K562 (cell line): Measurements from ENCODE around the gene GPR27. TPM values are rescaled to one million over a fixed set of nuclear protein-coding genes. Genes with fewer than 3 reads are reported as not detected.

ENCODE experiments used
- ZFP36 ChIP-seq: fragments of 150-350 bp; IDR thresholded peaks from 2 replicates; pipeline ENCODE4 v1.6.1; 2018; ENCODE audit warnings: low read length, low read depth; ENCODE audit not compliant: partially characterized antibody
- ZKSCAN8 ChIP-seq: fragments of 200-800 bp; sonication (Bioruptor generic); IDR thresholded peaks from 2 replicates; pipeline ENCODE4 v1.6.1; 2016; ENCODE audit warnings: missing genetic modification characterization, missing compliant biosample characterization
- polyA plus RNA-seq, 8 experiments: library from polyadenylated mRNA; depleted of rRNA in 4 of 8; stranded (reverse) in 5 of 8; unstranded in 3 of 8; fragments of >200 nt; fragmentation: Nextera tagmentation in 2 of 8; fragmentation: Illumina TruSeq in 1 of 8; extraction: Ambion mirVana in 2 of 8; extraction: Trizol in 1 of 8; gene quantifications; 2 replicates each; pipeline versions ENCODE4 v1.2.1 to v1.2.3, GENCODE V29; 2011 to 2014; ENCODE audit warnings: inconsistent platforms in 1 of 8, missing spikeins in 1 of 8
- total RNA-seq, 7 experiments: library from RNA; depleted of rRNA in 6 of 7; stranded (reverse); fragments of >200 nt in 6 of 7; fragmentation: Illumina TruSeq in 2 of 7; extraction: Trizol in 2 of 7; gene quantifications; 2 replicates each; pipeline versions ENCODE4 v1.2.1 to v1.2.3, GENCODE V29; 2011 to 2021; ENCODE audit warnings: low replicate concordance in 1 of 7
- TF ChIP-seq, protein P1 (sequence below): fragments of 450-650 bp; IDR thresholded peaks from 2 replicates; pipeline ENCODE4 v1.6.1; 2016; ENCODE audit warnings: borderline replicate concordance
- TF ChIP-seq, protein P2 (sequence below): fragments of 250-450 bp; sonication (Bioruptor Pico); IDR thresholded peaks from 2 replicates; pipeline ENCODE4 v1.8.0; 2022; ENCODE audit warnings: inconsistent platforms
- TF ChIP-seq, protein P3 (sequence below): fragments of 250-450 bp; sonication (Bioruptor Pico); IDR thresholded peaks from 2 replicates; pipeline ENCODE4 v1.5.0; 2020; ENCODE audit warnings: mild to moderate bottlenecking, borderline replicate concordance

GPR27 gene
- total and polyA plus RNA-seq, 9 of the 15 experiments (the other 6 are each of a cell fraction or from before 2014, with no cell fraction given): not detected

DNA sequence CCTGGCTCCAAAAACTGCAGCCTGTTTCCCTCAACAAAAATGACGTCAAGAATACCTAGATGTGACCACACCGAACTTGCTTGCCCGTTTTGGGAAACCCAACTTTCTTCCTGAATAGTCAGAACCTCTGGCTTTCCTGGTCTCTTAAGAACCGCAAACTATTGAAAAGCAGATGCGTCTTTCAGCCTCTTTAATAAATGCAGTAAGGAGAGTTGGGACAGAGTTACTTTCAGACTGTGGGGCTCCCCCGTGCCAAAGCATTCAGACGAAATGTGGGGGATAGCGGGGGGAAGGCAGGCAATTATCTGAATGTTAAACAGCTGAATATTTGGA is 32.5 kb downstream of the GPR27 start (continued):
- TF ChIP-seq, protein P1, sequence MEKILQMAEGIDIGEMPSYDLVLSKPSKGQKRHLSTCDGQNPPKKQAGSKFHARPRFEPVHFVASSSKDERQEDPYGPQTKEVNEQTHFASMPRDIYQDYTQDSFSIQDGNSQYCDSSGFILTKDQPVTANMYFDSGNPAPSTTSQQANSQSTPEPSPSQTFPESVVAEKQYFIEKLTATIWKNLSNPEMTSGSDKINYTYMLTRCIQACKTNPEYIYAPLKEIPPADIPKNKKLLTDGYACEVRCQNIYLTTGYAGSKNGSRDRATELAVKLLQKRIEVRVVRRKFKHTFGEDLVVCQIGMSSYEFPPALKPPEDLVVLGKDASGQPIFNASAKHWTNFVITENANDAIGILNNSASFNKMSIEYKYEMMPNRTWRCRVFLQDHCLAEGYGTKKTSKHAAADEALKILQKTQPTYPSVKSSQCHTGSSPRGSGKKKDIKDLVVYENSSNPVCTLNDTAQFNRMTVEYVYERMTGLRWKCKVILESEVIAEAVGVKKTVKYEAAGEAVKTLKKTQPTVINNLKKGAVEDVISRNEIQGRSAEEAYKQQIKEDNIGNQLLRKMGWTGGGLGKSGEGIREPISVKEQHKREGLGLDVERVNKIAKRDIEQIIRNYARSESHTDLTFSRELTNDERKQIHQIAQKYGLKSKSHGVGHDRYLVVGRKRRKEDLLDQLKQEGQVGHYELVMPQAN: no peak
- TF ChIP-seq ZKSCAN8 (CRISPR knock-in tag) (no peak), ZFP36 (no peak)
- TF ChIP-seq, protein P2, sequence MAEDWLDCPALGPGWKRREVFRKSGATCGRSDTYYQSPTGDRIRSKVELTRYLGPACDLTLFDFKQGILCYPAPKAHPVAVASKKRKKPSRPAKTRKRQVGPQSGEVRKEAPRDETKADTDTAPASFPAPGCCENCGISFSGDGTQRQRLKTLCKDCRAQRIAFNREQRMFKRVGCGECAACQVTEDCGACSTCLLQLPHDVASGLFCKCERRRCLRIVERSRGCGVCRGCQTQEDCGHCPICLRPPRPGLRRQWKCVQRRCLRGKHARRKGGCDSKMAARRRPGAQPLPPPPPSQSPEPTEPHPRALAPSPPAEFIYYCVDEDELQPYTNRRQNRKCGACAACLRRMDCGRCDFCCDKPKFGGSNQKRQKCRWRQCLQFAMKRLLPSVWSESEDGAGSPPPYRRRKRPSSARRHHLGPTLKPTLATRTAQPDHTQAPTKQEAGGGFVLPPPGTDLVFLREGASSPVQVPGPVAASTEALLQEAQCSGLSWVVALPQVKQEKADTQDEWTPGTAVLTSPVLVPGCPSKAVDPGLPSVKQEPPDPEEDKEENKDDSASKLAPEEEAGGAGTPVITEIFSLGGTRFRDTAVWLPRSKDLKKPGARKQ: no peak
- TF ChIP-seq, protein P3, sequence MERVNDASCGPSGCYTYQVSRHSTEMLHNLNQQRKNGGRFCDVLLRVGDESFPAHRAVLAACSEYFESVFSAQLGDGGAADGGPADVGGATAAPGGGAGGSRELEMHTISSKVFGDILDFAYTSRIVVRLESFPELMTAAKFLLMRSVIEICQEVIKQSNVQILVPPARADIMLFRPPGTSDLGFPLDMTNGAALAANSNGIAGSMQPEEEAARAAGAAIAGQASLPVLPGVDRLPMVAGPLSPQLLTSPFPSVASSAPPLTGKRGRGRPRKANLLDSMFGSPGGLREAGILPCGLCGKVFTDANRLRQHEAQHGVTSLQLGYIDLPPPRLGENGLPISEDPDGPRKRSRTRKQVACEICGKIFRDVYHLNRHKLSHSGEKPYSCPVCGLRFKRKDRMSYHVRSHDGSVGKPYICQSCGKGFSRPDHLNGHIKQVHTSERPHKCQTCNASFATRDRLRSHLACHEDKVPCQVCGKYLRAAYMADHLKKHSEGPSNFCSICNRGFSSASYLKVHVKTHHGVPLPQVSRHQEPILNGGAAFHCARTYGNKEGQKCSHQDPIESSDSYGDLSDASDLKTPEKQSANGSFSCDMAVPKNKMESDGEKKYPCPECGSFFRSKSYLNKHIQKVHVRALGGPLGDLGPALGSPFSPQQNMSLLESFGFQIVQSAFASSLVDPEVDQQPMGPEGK (CRISPR knock-in tag): no peak
